GM12875 (cell line): Measurements from ENCODE around the gene HGF.

Experiments
- H3K4me3 ChIP-seq: one replicate; pipeline ENCODE4 v1.5.1; 2011; ENCODE audit warnings: low read depth, low read length, control low read depth
- TF ChIP-seq, protein P1 (sequence below): IDR thresholded peaks from 2 replicates; pipeline ENCODE4 v1.5.1; 2011; ENCODE audit warnings: low read depth, mild to moderate bottlenecking, control low read depth, inconsistent platforms, low read length, moderate library complexity, borderline replicate concordance; ENCODE audit not compliant: insufficient read depth

HGF gene

GRCh38 chr7:81802251-81802650 is 32.4 kb upstream of the HGF start:
- TF ChIP-seq, protein P1, sequence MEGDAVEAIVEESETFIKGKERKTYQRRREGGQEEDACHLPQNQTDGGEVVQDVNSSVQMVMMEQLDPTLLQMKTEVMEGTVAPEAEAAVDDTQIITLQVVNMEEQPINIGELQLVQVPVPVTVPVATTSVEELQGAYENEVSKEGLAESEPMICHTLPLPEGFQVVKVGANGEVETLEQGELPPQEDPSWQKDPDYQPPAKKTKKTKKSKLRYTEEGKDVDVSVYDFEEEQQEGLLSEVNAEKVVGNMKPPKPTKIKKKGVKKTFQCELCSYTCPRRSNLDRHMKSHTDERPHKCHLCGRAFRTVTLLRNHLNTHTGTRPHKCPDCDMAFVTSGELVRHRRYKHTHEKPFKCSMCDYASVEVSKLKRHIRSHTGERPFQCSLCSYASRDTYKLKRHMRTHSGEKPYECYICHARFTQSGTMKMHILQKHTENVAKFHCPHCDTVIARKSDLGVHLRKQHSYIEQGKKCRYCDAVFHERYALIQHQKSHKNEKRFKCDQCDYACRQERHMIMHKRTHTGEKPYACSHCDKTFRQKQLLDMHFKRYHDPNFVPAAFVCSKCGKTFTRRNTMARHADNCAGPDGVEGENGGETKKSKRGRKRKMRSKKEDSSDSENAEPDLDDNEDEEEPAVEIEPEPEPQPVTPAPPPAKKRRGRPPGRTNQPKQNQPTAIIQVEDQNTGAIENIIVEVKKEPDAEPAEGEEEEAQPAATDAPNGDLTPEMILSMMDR: no peak
- H3K4me3 ChIP-seq: no peak overlapping the region

DNA sequence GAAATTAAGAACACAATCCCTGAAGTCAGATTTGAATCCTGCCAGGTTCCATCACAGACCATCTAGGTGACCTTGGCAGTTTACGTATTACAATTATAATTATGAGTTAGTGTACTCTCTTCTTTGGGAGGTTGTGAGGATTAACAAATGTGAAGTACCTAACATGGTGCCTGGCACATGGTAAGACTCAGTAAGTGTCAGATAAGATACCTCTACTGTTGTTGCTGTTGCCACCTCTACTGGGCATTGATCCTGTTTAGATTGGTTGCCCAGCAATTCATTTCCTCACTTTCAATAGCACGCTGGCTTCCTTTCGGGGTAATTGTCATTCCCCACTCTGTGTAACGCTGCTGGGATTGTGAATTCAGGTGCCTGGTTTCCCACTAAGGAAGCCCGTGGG is 31.7 kb upstream of the HGF start:
- H3K4me3 ChIP-seq: no peak overlapping the region
- TF ChIP-seq, protein P1: no peak

DNA sequence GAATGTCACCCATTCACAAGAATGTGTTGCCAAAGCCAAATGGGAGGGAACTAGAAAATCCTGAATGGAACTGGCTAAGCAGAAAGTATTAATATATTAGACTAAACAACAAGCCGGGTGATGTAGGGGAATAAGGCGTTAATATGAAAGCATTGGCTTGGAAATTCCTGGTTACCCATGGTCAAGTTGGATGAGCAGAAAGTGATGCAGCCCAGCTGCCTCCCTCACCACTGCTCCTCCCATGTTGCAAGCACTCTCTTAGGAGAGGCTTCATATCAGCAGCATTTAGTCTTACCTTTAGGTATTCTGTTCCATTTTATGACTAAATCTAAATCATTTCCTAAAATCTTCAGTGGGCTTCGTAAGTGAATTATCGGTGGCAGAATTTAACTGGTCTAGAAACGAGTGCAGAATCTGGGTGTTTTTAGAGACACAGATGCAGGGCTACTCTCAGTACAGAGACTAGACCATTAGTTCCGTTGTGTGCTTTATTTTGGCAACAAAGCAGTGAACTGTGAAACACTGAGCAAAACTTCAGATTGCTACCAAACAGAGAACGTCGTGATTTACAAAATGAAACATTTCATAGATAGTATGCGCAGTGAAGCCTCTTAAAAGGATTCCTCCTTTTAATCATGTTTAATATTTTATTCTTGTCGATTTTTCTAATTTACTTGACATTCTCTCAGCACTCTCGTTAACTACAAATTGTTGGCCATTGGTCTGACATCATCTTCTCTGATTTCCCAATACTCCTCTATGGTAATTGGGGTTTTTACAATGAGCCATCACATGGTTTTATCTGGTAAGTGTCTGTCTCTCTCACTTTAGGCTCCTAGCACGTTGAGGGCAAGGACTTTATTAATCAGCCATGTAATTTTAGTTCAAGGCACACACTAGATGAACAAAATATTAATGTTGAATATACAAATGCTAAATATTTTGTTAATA is 22.0 kb upstream of the HGF start:
- no peak overlapping the region for H3K4me3 ChIP-seq
- TF ChIP-seq, protein P1: no peak

- TF ChIP-seq, protein P1: no peak
- no peak overlapping the region for H3K4me3 ChIP-seq
Observed at GRCh38 chr7:81790686-81791085, 20.8 kb upstream of the HGF start.

DNA sequence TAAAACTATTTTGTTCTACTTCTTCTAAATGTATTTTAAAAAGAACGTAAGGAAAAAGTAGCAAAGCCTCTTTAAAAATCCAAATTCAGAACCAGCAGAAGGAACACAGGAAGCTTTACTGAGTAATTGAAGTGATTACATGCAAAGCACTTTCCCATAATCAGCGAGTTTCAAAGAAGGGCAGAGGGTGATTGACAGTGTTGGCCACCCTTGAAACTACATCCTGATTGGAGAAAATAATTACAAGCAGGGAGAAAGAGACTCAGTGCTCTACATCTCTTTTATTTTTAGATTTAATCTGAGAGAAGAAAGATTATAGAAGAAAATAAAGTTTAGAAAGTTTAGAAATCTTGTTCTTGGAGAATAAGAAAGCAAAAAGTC is 20.3 kb upstream of the HGF start:
- TF ChIP-seq, protein P1: no peak
- H3K4me3 ChIP-seq: no peak overlapping the region

- H3K4me3 ChIP-seq: no peak overlapping the region
- TF ChIP-seq, protein P1: no peak
Observed at GRCh38 chr7:81789406-81790119, 19.7 kb upstream of the HGF start.
